Measurements from ENCODE around the gene ORC4.

GRCh38 chr2:147976102-147976501 is 44.4 kb downstream of the ORC4 start:
- TF ChIP-seq GATA3 (IDR thresholded peaks at IDR 0.05; ENCODE audit: low read depth, low read length) (no peak), GATA2 (IDR thresholded peaks at IDR 0.05; ENCODE audit: low read depth, low read length) (no peak)
